Endothelial cell of umbilical vein (primary cell): ENCODE data around the gene SLC38A9. TPM values are rescaled to one million over a fixed set of nuclear protein-coding genes. Genes with fewer than 3 reads are reported as not detected.

Source experiments
- BruUV-seq: library from RNA; stranded (reverse); fragments of 400-500 nt; replicated peaks from 2 replicates; lab custom pipeline; 2021; lab: Mats Ljungman, UMichigan
- CTCF ChIA-PET: fragments of 300-600, 350-600 bp; sonication (Branson Sonifier 250); formaldehyde crosslinking; loops from one replicate; lab custom pipeline; 2021; ENCODE audit warnings: antibody characterized with exemption, inconsistent platforms; lab: Charles Lee
- POLR2A ChIA-PET: fragments of 300-600, 350-600 bp; sonication (Branson Sonifier 250); formaldehyde crosslinking; loops from one replicate; lab custom pipeline; 2021; ENCODE audit warnings: antibody characterized with exemption, inconsistent platforms; lab: Charles Lee
- DNase-seq: peaks from one replicate; pipeline ENCODE4 v3.0.0-alpha.2; 2011; ENCODE audit warnings: low read depth, low spot score
- FAIRE-seq: peaks from 2 replicates; lab custom pipeline; 2011; peaks lifted over from hg19 to GRCh38; lab: Jason Lieb, UNC
- H2AFZ ChIP-seq: 2 replicates; pipeline ENCODE4 v1.6.0; 2012; ENCODE audit warnings: low read depth, low read length, control low read depth, inconsistent platforms
- H3K27ac ChIP-seq: 2 replicates; pipeline ENCODE4 v1.5.1; 2011; ENCODE audit warnings: low read depth, mild to moderate bottlenecking, control low read depth, low read length, moderate library complexity; ENCODE audit not compliant: insufficient read depth
- H3K27me3 ChIP-seq, 2 experiments: 2 replicates each; pipeline versions ENCODE4 v1.6.0 to v1.6.1; 2011; ENCODE audit warnings: low read length in 2 of 2, mixed read lengths in 1 of 2; ENCODE audit not compliant: control insufficient read depth in 2 of 2, insufficient read depth in 2 of 2
- H3K36me3 ChIP-seq, 2 experiments: 2 replicates in 1 of 2; 3 replicates in 1 of 2; pipeline ENCODE4 v1.5.1; 2011; ENCODE audit warnings: low read length in 2 of 2, mild to moderate bottlenecking in 1 of 2, moderate library complexity in 1 of 2; ENCODE audit not compliant: control insufficient read depth in 2 of 2, insufficient read depth in 2 of 2; ENCODE audit errors: extremely low read depth in 1 of 2
- H3K4me1 ChIP-seq: 3 replicates; pipeline ENCODE4 v1.5.1; 2011; ENCODE audit warnings: mild to moderate bottlenecking, low read length; ENCODE audit not compliant: control insufficient read depth, insufficient read depth; ENCODE audit errors: extremely low read depth
- H3K4me2 ChIP-seq: 2 replicates; pipeline ENCODE4 v1.6.1; 2011; ENCODE audit warnings: low read length, control low read depth, mixed read lengths; ENCODE audit not compliant: insufficient read depth
- H3K4me3 ChIP-seq, 3 experiments: fragments of 200-600 bp in 1 of 3; sonication (generic), shearing (Covaris generic) in 1 of 3; replicated peaks in 1 of 3; 2 replicates each; pipeline ENCODE4 v1.5.1; 2011 to 2016; ENCODE audit warnings: control low read depth in 3 of 3, low read length in 3 of 3, mild to moderate bottlenecking in 2 of 3, inconsistent platforms in 1 of 3, low read depth in 1 of 3, moderate library complexity in 1 of 3; ENCODE audit not compliant: insufficient read depth in 1 of 3
- H3K79me2 ChIP-seq: 2 replicates; pipeline ENCODE4 v1.6.0; 2012; ENCODE audit warnings: low read length, inconsistent platforms; ENCODE audit not compliant: control insufficient read depth, insufficient read depth
- H3K9ac ChIP-seq: replicated peaks from 2 replicates; pipeline ENCODE3; 2011; ENCODE audit warnings: low read length, control low read depth; ENCODE audit not compliant: insufficient read depth; ENCODE audit errors: extremely low read depth
- H3K9me1 ChIP-seq: replicated peaks from 3 replicates; pipeline ENCODE4 v1.6.0; 2011; ENCODE audit warnings: mild to moderate bottlenecking, low read length; ENCODE audit not compliant: control insufficient read depth, insufficient read depth; ENCODE audit errors: extremely low read depth
- H3K9me3 ChIP-seq: replicated peaks from 2 replicates; pipeline ENCODE4 v1.5.1; 2012; ENCODE audit warnings: low read length, inconsistent platforms; ENCODE audit not compliant: control insufficient read depth, insufficient read depth
- H4K20me1 ChIP-seq: replicated peaks from 2 replicates; pipeline ENCODE3; 2011; ENCODE audit warnings: mild to moderate bottlenecking, low read length; ENCODE audit not compliant: control insufficient read depth, insufficient read depth; ENCODE audit errors: extremely low read depth
- CTCF ChIP-seq, 2 donors: IDR thresholded peaks; 1 replicate in 1 of 2; 2 replicates in 1 of 2; pipeline ENCODE4 v1.5.1; 2011; ENCODE audit warnings: low read length in 2 of 2, mild to moderate bottlenecking in 2 of 2, moderate library complexity in 2 of 2, control low read depth in 1 of 2, inconsistent platforms in 1 of 2, low read depth in 1 of 2; ENCODE audit not compliant: insufficient read depth in 1 of 2; ENCODE audit errors: extremely low read depth in 1 of 2
- EZH2 ChIP-seq: IDR thresholded peaks from 2 replicates; pipeline ENCODE4 v1.6.1; 2012; ENCODE audit warnings: borderline replicate concordance, low read depth, mild to moderate bottlenecking, moderate library complexity, low read length, inconsistent platforms; ENCODE audit not compliant: severe bottlenecking
- FOS ChIP-seq: IDR thresholded peaks from 2 replicates; pipeline ENCODE4 v1.6.1; 2011; ENCODE audit warnings: mild to moderate bottlenecking, low read length, moderate library complexity, borderline replicate concordance; ENCODE audit not compliant: insufficient read depth
- GATA2 ChIP-seq: IDR thresholded peaks from 2 replicates; pipeline ENCODE4 v1.7.0; 2011; ENCODE audit warnings: low read depth, mild to moderate bottlenecking, moderate library complexity, mixed read lengths, low read length; ENCODE audit not compliant: insufficient read length, insufficient read depth
- JUN ChIP-seq: IDR thresholded peaks from 2 replicates; pipeline ENCODE4 v1.6.1; 2011; ENCODE audit warnings: borderline replicate concordance, low read depth; ENCODE audit not compliant: insufficient read length, insufficient read depth
- MYC ChIP-seq: IDR thresholded peaks from one replicate; pipeline ENCODE4 v1.6.1; 2011; ENCODE audit warnings: mild to moderate bottlenecking, low read depth, low read length
- POLR2A ChIP-seq: IDR thresholded peaks from 2 replicates; pipeline ENCODE4 v1.6.1; 2012; ENCODE audit warnings: low read depth, mild to moderate bottlenecking, control low read depth, low read length
- POLR2AphosphoS5 ChIP-seq: IDR thresholded peaks from 2 replicates; pipeline ENCODE4 v1.6.1; 2012; ENCODE audit warnings: low read depth, mild to moderate bottlenecking, control low read depth, low read length, moderate library complexity; ENCODE audit not compliant: insufficient read depth
- dilution Hi-C: fragments of 300-500 bp; cut with MboI; formaldehyde crosslinking; loops from one replicate; pipeline ENCODE4 v1.15.0; 2019; ENCODE audit warnings: low sequenced_read_pairs; ENCODE audit not compliant: extremely low pct_ligation_motif_present
- intact Hi-C: fragments of 100-400 bp; cut with micrococcal nuclease; formaldehyde crosslinking; loops from one replicate; pipeline ENCODE4 v1.10.0; 2022
- polyA plus RNA-seq, 4 experiments: library from polyadenylated mRNA; depleted of rRNA in 3 of 4; stranded (reverse) in 3 of 4; unstranded in 1 of 4; fragments of >200 nt; gene quantifications; 2 replicates each; pipeline versions ENCODE4 v1.2.1 to v1.2.3, GENCODE V29; 2011 to 2012; ENCODE audit warnings: missing spikeins in 1 of 4
- total RNA-seq: library from RNA; stranded (reverse); gene quantifications from 2 replicates; pipeline ENCODE4 v1.2.3, GENCODE V29; 2021
- TF ChIP-seq, protein P1 (sequence below): IDR thresholded peaks from 2 replicates; pipeline ENCODE4 v1.6.1; 2011; ENCODE audit not compliant: insufficient read depth, insufficient read length

Gene SLC38A9
- total and polyA plus RNA-seq, 2 donors (not counting 3 experiments of a cell fraction or from before 2014, with no cell fraction given), result 14.1 to 24.9 TPM

DNA sequence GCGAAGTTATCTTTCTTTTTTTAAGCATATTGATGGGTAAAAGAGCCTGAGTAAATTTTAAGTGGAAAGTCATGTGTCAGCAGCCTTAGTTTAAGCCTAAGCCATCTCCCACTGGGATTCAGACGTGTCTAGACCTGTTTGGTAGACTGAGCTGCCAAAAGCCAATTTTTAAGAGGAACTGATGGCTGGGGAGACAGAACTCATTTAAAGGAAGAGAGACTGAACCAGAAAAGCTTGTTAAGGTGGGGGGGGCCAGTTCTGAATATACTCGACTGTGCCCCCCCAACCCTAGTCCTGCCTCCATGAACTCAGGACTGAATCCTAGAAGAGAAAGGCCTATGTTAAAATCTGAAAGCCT is 119.0 kb downstream of the SLC38A9 start:
- Histone ChIP-seq H3K79me2 (no peaks in the 10 kb centered on the region), H3K9me3 (no peaks in the 10 kb centered on the region), H3K9me1 (no peaks in the 10 kb centered on the region), H3K9ac (no peak overlapping the region), H2AFZ (no peak overlapping the region), H3K4me2 (no peak overlapping the region), H3K4me3 (no peak overlapping the region), H3K27ac (no peak overlapping the region), H4K20me1 (no peaks in the 10 kb centered on the region), H3K4me1 (no peaks in the 10 kb centered on the region), H3K27me3 (peaks cover 0 to 3% of the 10 kb centered on the region in 2 experiments), H3K36me3 (no peaks in the 10 kb centered on the region)
- TF ChIP-seq EZH2 (no peak), CTCF (IDR thresholded peaks at IDR 0.05; ENCODE audit: extremely low read depth in 1 of 2, insufficient read depth in 1 of 2, low read depth in 1 of 2, low read length in 2 of 2) (no peak), POLR2A (no peak)
- TF ChIP-seq, protein P1, sequence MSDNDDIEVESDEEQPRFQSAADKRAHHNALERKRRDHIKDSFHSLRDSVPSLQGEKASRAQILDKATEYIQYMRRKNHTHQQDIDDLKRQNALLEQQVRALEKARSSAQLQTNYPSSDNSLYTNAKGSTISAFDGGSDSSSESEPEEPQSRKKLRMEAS, result no peak
- no TSS peak for BruUV-seq
- DNase-seq (no peak), FAIRE-seq (no peak)
- dilution Hi-C loops (no loop called here), intact Hi-C loops (no loop called here)
- ChIA-PET CTCF (no interaction called here), POLR2A (no interaction called here)

- intact Hi-C loops, result no loop called here
- dilution Hi-C loops, result no loop called here
- no peaks in the 10 kb centered on the region for H3K36me3 ChIP-seq
- no peaks in the 10 kb centered on the region for H3K4me1 ChIP-seq
- no peak overlapping the region for H3K4me2 ChIP-seq
- no peak overlapping the region for H3K9ac ChIP-seq
- peaks cover 0 to 3% of the 10 kb centered on the region in 2 experiments for H3K27me3 ChIP-seq
- ChIA-PET POLR2A (no interaction called here), CTCF (no interaction called here)
- no peak overlapping the region for H3K27ac ChIP-seq
- no peaks in the 10 kb centered on the region for H3K9me1 ChIP-seq
- no peaks in the 10 kb centered on the region for H3K9me3 ChIP-seq
- BruUV-seq, result no TSS peak
- TF ChIP-seq GATA2 (no peak), FOS (no peak), CTCF (IDR thresholded peaks at IDR 0.05; ENCODE audit: extremely low read depth in 1 of 2, insufficient read depth in 1 of 2, low read depth in 1 of 2, low read length in 2 of 2) (no peak), MYC (no peak), JUN (no peak), POLR2AphosphoS5 (no peak), EZH2 (no peak), POLR2A (no peak)
- TF ChIP-seq, protein P1, result no peak
- H3K79me2 ChIP-seq, result no peaks in the 10 kb centered on the region
- DNase-seq, result no peak
- no peaks in the 10 kb centered on the region for H4K20me1 ChIP-seq
- no peak overlapping the region for H3K4me3 ChIP-seq
- H2AFZ ChIP-seq, result no peak overlapping the region
- FAIRE-seq, result no peak
These were observed 119.6 kb downstream of the SLC38A9 start for GRCh38 chr5:55592388-55593114.
